ENCODE data around the gene TP53BP2.

DNA sequence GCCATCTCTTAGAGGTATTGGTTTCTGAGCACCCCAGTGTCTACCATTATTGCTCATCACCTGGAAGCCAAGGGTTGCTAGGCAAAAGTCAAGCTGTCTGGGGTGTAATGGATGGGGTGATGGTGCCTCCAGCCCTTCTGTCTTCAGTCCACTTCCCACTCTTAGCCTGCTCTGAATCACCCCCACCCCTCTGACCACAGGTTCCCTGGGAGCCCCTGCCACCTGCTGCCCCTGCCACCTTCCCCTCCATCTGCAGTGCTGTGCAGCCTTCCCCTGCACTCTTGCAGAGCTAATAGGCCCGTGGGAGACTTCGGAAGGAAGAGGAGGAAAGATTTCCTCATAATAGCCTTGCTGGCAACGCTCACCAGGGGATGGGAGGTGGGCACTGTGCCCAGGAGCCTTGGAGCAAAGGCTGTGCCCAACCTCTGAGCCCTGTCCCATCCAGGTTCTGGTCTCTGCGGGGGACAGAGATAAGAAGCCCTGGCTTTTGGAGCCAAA is 97.9 kb downstream of the TP53BP2 start:
- TF ChIP-seq, protein P1, sequence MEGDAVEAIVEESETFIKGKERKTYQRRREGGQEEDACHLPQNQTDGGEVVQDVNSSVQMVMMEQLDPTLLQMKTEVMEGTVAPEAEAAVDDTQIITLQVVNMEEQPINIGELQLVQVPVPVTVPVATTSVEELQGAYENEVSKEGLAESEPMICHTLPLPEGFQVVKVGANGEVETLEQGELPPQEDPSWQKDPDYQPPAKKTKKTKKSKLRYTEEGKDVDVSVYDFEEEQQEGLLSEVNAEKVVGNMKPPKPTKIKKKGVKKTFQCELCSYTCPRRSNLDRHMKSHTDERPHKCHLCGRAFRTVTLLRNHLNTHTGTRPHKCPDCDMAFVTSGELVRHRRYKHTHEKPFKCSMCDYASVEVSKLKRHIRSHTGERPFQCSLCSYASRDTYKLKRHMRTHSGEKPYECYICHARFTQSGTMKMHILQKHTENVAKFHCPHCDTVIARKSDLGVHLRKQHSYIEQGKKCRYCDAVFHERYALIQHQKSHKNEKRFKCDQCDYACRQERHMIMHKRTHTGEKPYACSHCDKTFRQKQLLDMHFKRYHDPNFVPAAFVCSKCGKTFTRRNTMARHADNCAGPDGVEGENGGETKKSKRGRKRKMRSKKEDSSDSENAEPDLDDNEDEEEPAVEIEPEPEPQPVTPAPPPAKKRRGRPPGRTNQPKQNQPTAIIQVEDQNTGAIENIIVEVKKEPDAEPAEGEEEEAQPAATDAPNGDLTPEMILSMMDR (IDR thresholded peaks at IDR 0.05): no peak
- TF ChIP-seq POLR2A (IDR thresholded peaks at IDR 0.05): no peak
